DND-41 (cell line): Measurements from ENCODE around the gene UGT1A1.

Source experiments
- ATAC-seq: fragments of 200-7000 bp; cut with Tn5 transposase; 3 replicates; pipeline ENCODE4 v1.9.1; 2021; ENCODE audit warnings: low read depth; ENCODE audit not compliant: insufficient read depth
- DNase-seq: peaks from one replicate; pipeline ENCODE4 v3.0.0-alpha.2; 2020
- H2AFZ ChIP-seq: 2 replicates; pipeline ENCODE4 v1.6.0; 2012; ENCODE audit warnings: low read depth, low read length
- H3K27ac ChIP-seq: 2 replicates; pipeline ENCODE4 v1.5.1; 2012; ENCODE audit warnings: low read length, inconsistent platforms
- H3K27me3 ChIP-seq: fragments of 200-600 bp; sonication (generic); 2 replicates; pipeline ENCODE4 v1.6.0; 2012; ENCODE audit warnings: low read length, mild to moderate bottlenecking, inconsistent platforms; ENCODE audit not compliant: insufficient read depth, poor library complexity
- H3K36me3 ChIP-seq: 2 replicates; pipeline ENCODE4 v1.5.1; 2012; ENCODE audit warnings: low read length, inconsistent platforms; ENCODE audit not compliant: insufficient read depth
- H3K4me1 ChIP-seq: 2 replicates; pipeline ENCODE4 v1.5.1; 2012; ENCODE audit warnings: mild to moderate bottlenecking, low read length; ENCODE audit not compliant: insufficient read depth
- H3K4me2 ChIP-seq: 2 replicates; pipeline ENCODE4 v1.6.0; 2012; ENCODE audit warnings: mild to moderate bottlenecking, moderate library complexity, low read length, inconsistent platforms; ENCODE audit not compliant: insufficient read depth
- H3K4me3 ChIP-seq, 2 experiments: fragments of 200-600 bp in 1 of 2; shearing (Covaris generic) in 1 of 2; 2 replicates each; pipeline ENCODE4 v1.5.1; 2012 to 2016; ENCODE audit warnings: inconsistent platforms in 2 of 2, low read length in 2 of 2, mild to moderate bottlenecking in 2 of 2, low read depth in 1 of 2, moderate library complexity in 1 of 2
- H3K79me2 ChIP-seq: 2 replicates; pipeline ENCODE4 v1.6.0; 2012; ENCODE audit warnings: low read length, inconsistent platforms; ENCODE audit not compliant: insufficient read depth
- H3K9ac ChIP-seq: 2 replicates; pipeline ENCODE4 v1.6.0; 2012; ENCODE audit warnings: low read depth, mild to moderate bottlenecking, inconsistent platforms, low read length, moderate library complexity
- H3K9me3 ChIP-seq: 2 replicates; pipeline ENCODE4 v1.5.1; 2012; ENCODE audit warnings: low read length, moderate library complexity, mild to moderate bottlenecking, inconsistent platforms; ENCODE audit not compliant: insufficient read depth, severe bottlenecking
- H4K20me1 ChIP-seq: 2 replicates; pipeline ENCODE4 v1.6.0; 2012; ENCODE audit warnings: low read length; ENCODE audit not compliant: insufficient read depth
- CTCF ChIP-seq: IDR thresholded peaks from 2 replicates; pipeline ENCODE4 v1.5.1; 2012; ENCODE audit warnings: borderline replicate concordance, low read length, moderate library complexity, mild to moderate bottlenecking; ENCODE audit not compliant: poor library complexity, severe bottlenecking; ENCODE audit errors: extremely low read depth
- EZH2 ChIP-seq: IDR thresholded peaks from 3 replicates; pipeline ENCODE4 v1.6.1; 2012; ENCODE audit warnings: borderline replicate concordance, low read depth, mild to moderate bottlenecking, moderate library complexity, low read length, inconsistent platforms; ENCODE audit not compliant: severe bottlenecking

The UGT1A1 gene

GRCh38 chr2:233802132-233802815, 42.2 kb downstream of the UGT1A1 start:
- H3K4me1 ChIP-seq = no peaks in the 10 kb centered on the region
- H3K27me3 ChIP-seq = peaks cover 1% of the 10 kb centered on the region
- ATAC-seq (no peak), DNase-seq (no peak)
- H4K20me1 ChIP-seq = no peaks in the 10 kb centered on the region
- H2AFZ ChIP-seq = no peak overlapping the region
- H3K9ac ChIP-seq = no peak overlapping the region
- no peaks in the 10 kb centered on the region for H3K9me3 ChIP-seq
- TF ChIP-seq CTCF (no peak), EZH2 (no peak)
- H3K79me2 ChIP-seq = no peaks in the 10 kb centered on the region
- H3K4me3 ChIP-seq = no peak overlapping the region
- no peaks in the 10 kb centered on the region for H3K36me3 ChIP-seq
- H3K4me2 ChIP-seq = no peak overlapping the region
- H3K27ac ChIP-seq = no peak overlapping the region

- peaks cover 3% of the 10 kb centered on the region; the same call in 1 of the 2 replicates for H4K20me1 ChIP-seq
- H2AFZ ChIP-seq = no peak overlapping the region
- H3K4me3 ChIP-seq = no peak overlapping the region
- H3K4me2 ChIP-seq = no peak overlapping the region
- no peaks in the 10 kb centered on the region for H3K9me3 ChIP-seq
- H3K9ac ChIP-seq = no peak overlapping the region
- no peak overlapping the region for H3K27ac ChIP-seq
- no peaks in the 10 kb centered on the region for H3K36me3 ChIP-seq
- H3K4me1 ChIP-seq = no peaks in the 10 kb centered on the region
- H3K79me2 ChIP-seq = no peaks in the 10 kb centered on the region
- no peak for DNase-seq
- TF ChIP-seq CTCF = no peak
- no peak for TF ChIP-seq EZH2
- ATAC-seq = no peak
- H3K27me3 ChIP-seq = peaks cover 13% of the 10 kb centered on the region
Measured at GRCh38 chr2:233803292-233803911, 43.3 kb downstream of the UGT1A1 start.

GRCh38 chr2:233803994-233804393, 43.9 kb downstream of the UGT1A1 start:
- no peak overlapping the region for H3K27ac ChIP-seq
- no peak for ATAC-seq
- H4K20me1 ChIP-seq = peaks cover 3% of the 10 kb centered on the region; the same call in 1 of the 2 replicates
- no peak for DNase-seq
- H3K79me2 ChIP-seq = no peaks in the 10 kb centered on the region
- H3K4me1 ChIP-seq = no peaks in the 10 kb centered on the region
- no peak overlapping the region for H2AFZ ChIP-seq
- no peak overlapping the region for H3K4me2 ChIP-seq
- no peaks in the 10 kb centered on the region for H3K36me3 ChIP-seq
- H3K4me3 ChIP-seq = no peak overlapping the region
- peaks cover 19% of the 10 kb centered on the region for H3K27me3 ChIP-seq
- TF ChIP-seq CTCF = no peak
- TF ChIP-seq EZH2 = no peak
- H3K9ac ChIP-seq = no peak overlapping the region
- no peaks in the 10 kb centered on the region for H3K9me3 ChIP-seq
